GM19463 (cell line): ENCODE data around the gene TACC2.
"Not testable (repeated sequence)": the region's sequence is repeated elsewhere in the genome, so short reads cannot be mapped to it uniquely, and the experiment has no call there.

Experiments used
- ATAC-seq: cut with Tn5 transposase; IDR thresholded peaks from one replicate; pipeline ENCODE4 v1.9.1; 2021; ENCODE audit warnings: mild to moderate bottlenecking, moderate library complexity; ENCODE audit not compliant: unreplicated experiment

TACC2 gene

GRCh38 chr10:122089311-122090017 lies 100.5 kb downstream of the TACC2 start:
- ATAC-seq = no peak

DNA sequence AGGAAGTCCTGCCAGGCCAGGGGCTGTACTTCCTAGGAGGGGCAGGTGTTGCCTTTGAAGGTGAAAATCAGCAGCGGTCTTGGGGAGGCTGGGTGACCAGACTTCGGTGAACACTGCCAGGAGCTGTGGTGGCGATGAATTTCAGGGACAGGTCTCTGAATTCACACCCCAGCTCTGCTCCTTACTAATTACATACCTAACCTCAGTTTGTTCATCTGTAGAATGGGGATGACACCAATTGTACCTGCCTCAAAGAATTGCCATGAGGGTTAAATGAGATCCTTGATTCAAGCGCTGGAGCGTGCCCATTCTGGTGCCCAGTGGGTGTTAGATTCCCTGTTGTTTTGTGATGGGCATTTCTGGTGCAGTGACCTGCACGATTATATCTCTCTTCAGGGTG lies 102.8 kb downstream of the TACC2 start:
- ATAC-seq = no peak

- ATAC-seq = no peak
Measured at GRCh38 chr10:122093076-122093475, 104.1 kb downstream of the TACC2 start.

DNA sequence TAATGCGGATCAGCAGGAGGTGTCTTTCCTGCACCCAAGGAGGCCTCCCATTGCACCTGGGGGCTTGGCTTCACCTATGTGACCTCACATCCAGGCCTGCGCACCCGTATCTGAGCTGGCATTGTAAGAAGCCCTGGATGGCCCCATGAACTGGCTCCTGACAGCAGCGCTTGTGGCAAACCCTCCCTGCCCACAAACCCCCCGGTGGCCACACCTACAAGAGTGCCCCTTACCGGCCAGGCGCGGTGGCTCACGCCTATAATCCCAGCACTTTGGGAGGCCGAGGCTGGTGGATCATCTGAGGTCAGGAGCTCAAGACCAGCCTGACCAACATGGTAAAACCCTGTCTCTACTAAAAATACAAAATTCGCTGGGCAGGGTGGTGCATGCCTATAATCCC lies 107.2 kb downstream of the TACC2 start:
- ATAC-seq = not testable (repeated sequence)

GRCh38 chr10:122096705-122097104 lies 107.7 kb downstream of the TACC2 start:
- ATAC-seq = no peak

DNA sequence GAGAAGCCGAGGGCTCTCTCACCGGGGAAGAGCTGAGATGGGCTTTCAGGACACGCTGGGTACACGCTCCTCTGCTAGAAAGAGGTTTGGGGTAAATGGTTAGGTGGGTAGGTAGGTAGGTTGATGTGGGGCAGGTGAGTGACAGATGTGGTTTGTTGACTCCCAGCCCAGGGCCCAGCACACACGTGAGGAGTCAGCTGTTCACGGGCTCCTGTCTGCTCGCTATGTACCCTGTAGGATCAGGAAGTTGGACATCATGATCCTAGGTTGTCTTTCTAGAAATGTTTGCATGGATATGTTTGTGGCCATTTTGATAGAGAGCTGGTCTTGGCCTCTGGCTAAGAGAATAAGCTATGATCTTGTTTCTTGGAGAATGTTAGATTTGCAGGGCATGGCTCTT lies 109.0 kb downstream of the TACC2 start:
- no peak for ATAC-seq

GRCh38 chr10:122098924-122099323 lies 110.0 kb downstream of the TACC2 start:
- no peak for ATAC-seq

DNA sequence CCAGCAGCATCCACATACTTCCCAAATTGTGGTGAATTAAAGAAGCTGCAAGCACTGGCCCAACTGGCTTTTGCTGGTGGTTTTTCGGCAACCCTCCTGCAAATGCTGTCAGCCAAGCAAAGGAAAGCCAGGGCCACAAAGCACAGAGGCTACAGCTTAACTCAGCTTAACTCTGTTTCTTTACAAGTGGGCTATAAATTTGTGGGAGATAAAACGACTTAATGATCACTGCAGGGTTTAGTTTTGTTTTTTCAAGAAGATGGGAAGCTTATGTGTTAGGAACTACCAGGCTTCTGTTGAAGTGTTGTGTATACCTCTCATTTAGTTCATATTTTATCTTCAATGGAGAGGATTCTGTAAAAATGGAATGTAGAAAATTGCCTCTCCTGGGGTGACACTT lies 110.6 kb downstream of the TACC2 start:
- ATAC-seq = no peak

DNA sequence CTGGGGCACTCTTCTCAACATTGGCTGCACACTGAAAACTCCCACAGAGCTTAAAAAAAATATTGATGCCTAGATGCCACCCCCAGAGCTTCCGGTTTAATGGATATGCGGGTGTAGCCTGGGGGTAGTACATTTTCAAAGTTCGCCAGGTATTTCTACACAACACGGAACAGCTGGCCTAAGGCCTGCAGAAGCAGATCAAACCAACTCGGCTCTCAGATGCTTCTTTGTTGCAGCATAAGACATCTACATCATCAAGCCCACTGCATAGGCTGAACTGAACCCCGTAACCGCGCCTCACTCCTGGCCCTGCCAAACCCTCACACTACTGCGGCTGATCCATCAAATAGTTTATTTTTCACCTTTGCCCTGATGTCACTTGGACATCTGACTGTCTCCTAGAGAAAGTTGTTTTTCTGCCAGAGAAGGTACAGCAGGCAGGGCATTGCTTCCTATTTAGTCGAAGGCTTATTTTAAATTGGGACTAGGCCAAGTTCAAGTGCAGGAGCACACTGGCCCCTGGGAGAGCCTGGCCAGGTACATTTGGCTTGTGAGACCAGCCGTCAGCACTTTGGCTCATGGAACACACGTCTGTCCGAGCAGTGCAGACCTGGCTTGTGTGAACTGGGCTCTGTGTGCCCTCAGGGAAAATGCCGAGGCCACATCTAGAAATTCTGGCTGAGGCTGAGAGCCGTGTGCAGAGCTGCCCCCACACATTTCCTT lies 113.3 kb downstream of the TACC2 start:
- no peak for ATAC-seq

GRCh38 chr10:122102869-122103525 lies 114.0 kb downstream of the TACC2 start:
- no peak for ATAC-seq

DNA sequence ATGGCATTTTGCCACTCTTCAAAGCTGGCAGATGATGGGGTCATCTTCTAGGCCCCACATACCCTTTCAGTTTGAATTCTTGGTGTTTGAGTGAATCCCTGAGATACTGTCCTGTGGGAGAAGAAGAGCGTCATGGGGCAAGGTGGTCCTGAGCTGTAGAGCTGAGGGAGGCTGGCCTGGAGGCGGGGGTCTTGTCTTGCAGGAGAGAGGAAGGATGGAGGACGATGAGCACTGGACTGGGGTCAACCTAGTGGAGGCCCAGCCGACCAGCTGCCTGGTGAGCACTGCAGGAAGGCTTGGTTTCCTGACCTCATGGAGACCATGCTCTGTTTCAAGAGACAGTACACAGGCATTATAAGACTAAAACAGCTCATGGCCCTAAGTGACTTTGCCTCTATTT lies 114.6 kb downstream of the TACC2 start:
- ATAC-seq = no peak

- not testable (repeated sequence) for ATAC-seq
Measured at GRCh38 chr10:122108786-122109185, 119.8 kb downstream of the TACC2 start.

DNA sequence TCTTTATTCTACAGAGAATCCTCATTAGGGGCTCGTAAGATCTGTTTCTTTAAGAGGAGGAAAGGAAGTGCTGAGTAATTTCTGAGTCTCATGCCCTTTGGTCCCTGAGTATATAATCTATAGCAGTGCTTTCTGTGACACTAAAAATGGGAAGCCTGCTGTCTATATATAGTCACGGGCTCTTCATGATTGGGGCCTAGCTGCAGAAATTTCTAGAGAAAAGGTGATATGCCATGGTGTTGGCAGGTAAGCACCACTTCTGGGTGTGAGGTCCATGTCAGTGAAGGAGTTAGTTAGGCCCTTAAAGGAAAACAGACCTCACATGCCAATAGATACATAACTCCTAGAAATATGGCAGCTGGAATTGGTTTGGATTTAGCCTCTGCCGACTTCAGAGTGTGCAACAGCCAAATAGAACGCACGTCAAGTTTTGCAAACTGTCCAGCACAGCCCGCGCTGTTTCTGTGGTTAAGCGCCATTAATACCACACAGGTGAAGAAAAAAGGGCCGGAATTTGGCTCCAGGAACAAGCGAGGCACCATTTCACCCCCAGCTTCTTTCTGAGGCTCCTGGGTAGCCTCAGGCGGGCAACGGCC lies 123.2 kb downstream of the TACC2 start:
- ATAC-seq = no peak

- ATAC-seq = no peak
Measured at GRCh38 chr10:122112625-122113160, 123.7 kb downstream of the TACC2 start.

GRCh38 chr10:122113161-122113944 lies 124.4 kb downstream of the TACC2 start:
- ATAC-seq = no peak

DNA sequence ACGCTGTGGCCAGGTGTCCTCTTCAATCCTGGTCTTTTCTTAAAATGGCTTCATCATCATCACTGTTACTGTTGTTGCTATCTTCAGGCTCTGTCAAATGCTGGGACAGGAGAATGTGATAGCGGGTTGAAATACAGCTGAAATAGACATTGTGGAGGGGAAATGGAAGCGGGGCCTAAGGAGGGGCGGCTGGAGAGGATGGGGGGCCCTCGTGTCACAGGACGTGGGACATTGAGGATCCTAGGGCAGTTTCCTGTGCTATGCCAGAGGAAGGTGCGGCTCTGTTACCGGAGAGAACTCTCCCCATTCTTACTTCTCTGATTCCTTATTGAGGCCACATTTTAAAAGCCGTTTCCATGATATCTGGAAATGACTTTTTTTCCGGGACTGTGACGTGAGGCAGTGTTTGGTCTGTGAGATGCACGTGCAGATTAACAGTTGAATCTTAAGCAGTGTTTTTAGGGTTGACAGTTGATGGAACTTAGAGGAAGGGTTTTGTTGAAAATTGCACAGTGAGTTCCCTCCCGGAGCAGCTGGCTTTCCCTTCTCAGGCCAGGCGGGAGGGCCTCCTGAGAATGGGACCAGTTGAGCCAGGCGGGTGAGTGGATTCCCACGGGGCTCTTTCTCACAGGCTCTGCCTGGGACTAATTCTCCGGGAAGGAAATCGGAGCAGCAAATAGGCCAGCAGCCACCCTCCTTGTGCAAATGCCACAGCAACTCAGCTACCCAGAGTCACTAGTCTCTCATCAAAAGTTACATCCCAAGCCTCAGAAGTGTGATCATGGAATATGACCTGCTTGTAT lies 125.2 kb downstream of the TACC2 start:
- ATAC-seq = no peak

DNA sequence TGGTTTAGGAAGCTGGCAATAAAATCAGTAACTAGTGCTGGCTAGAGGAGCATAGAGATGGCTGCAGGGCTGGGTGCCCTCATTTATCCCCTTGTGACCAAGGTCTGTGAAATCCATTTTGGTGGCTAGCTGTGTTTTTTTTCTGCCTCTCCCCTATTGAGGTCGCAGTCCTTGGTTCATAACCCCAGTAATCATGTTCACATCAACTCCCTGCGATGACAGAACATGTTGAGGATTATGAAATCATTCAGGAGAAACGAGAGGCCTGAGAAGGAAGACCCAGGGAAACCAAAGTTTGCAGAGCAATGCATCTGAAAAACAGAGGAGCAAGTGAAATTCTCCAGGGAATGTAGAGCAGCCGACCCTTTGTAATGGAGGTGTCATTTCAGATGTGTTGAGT lies 126.9 kb downstream of the TACC2 start:
- no peak for ATAC-seq

- ATAC-seq = no peak
Measured at GRCh38 chr10:122116331-122116730, 127.4 kb downstream of the TACC2 start.

DNA sequence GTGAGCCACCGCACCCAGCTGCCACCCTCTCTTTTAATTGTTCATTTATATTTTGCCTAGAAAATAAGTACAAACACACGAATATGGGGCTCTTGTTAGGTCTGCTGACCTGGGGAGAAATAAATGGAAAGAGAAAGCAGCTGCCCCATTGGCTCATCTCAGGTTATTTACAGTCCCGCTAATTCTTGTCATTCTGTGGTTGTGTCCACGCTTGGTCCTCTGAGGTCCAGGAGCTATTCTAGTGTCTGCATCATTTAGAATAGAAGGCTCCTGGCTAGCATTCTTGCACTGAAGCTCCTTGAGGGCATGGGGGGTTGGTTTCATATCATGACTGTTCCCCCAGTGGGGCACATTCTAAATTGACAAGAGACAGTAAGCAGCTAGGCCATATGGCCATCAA lies 128.5 kb downstream of the TACC2 start:
- ATAC-seq = no peak
